A673 (cell line): ENCODE measurements around the gene CTLA4. TPM values are rescaled to one million over a fixed set of nuclear protein-coding genes. Genes with fewer than 3 reads are reported as not detected.

Experiments
- BruUV-seq: library from RNA; stranded (reverse); fragments of 400-500 nt; replicated peaks from 2 replicates; lab custom pipeline; 2021; lab: Mats Ljungman, UMichigan
- CTCF ChIA-PET: fragments of 300-600 bp; sonication (Branson Sonifier 250); formaldehyde crosslinking; loops from one replicate; lab custom pipeline; 2022; ENCODE audit warnings: antibody characterized with exemption; lab: Charles Lee
- POLR2A ChIA-PET: fragments of 300-600 bp; sonication (Branson Sonifier 250); formaldehyde crosslinking; loops from one replicate; lab custom pipeline; 2022; ENCODE audit warnings: antibody characterized with exemption; ENCODE audit not compliant: low non-redundant PET; lab: Charles Lee
- DNase-seq: peaks from one replicate; pipeline ENCODE4 v3.0.0-alpha.2; 2015; ENCODE audit warnings: low spot score
- H3K27ac ChIP-seq: fragments of 200-600 bp; sonication (generic); 2 replicates; pipeline ENCODE4 v1.5.1; 2016; ENCODE audit warnings: mixed run types, low read depth, mild to moderate bottlenecking, mixed read lengths, antibody characterized with exemption, low read length; ENCODE audit not compliant: poor library complexity, severe bottlenecking
- H3K27me3 ChIP-seq: fragments of 200-600 bp; sonication (generic); replicated peaks from 2 replicates; pipeline ENCODE4 v1.6.1; 2017; ENCODE audit warnings: mixed run types, low read depth, mild to moderate bottlenecking, mixed read lengths, antibody characterized with exemption, low read length; ENCODE audit not compliant: insufficient read depth, poor library complexity
- H3K36me3 ChIP-seq: fragments of 200-600 bp; sonication (generic); 2 replicates; pipeline ENCODE4 v1.6.1; 2016; ENCODE audit warnings: mixed run types, mild to moderate bottlenecking, mixed read lengths, antibody characterized with exemption, low read length; ENCODE audit not compliant: insufficient read depth, poor library complexity, severe bottlenecking
- H3K4me1 ChIP-seq: fragments of 200-600 bp; sonication (generic); 2 replicates; pipeline ENCODE4 v1.6.1; 2017; ENCODE audit warnings: mixed run types, mild to moderate bottlenecking, mixed read lengths, antibody characterized with exemption, low read length; ENCODE audit not compliant: insufficient read depth, poor library complexity, severe bottlenecking
- H3K4me3 ChIP-seq: fragments of 200-600 bp; sonication (generic); 2 replicates; pipeline ENCODE4 v1.5.1; 2016; ENCODE audit warnings: low read depth, mixed run types, mild to moderate bottlenecking, mixed read lengths, low read length; ENCODE audit not compliant: poor library complexity, severe bottlenecking
- H3K9me3 ChIP-seq: fragments of 200-600 bp; sonication (generic); 2 replicates; pipeline ENCODE4 v1.6.1; 2016; ENCODE audit warnings: mixed run types, low read depth, mild to moderate bottlenecking, mixed read lengths, antibody characterized with exemption, low read length; ENCODE audit not compliant: poor library complexity, severe bottlenecking
- EZH2 ChIP-seq: fragments of 200-600 bp; sonication (generic); IDR thresholded peaks from 2 replicates; pipeline ENCODE4 v1.6.1; 2017; ENCODE audit warnings: borderline replicate concordance, low read depth, mild to moderate bottlenecking, mixed read lengths, antibody characterized with exemption, low read length; ENCODE audit not compliant: poor library complexity, severe bottlenecking
- intact Hi-C: fragments of 100-400 bp; cut with micrococcal nuclease; formaldehyde crosslinking; loops from one replicate; pipeline ENCODE4 v1.10.0; 2022; ENCODE audit not compliant: unreplicated experiment
- total RNA-seq: library from RNA; stranded (reverse); gene quantifications from 2 replicates; pipeline ENCODE4 v1.2.3, GENCODE V29; 2021
- TF ChIP-seq, protein P1 (sequence below): fragments of 300-800, 200-600 bp; sonication (generic); conservative IDR thresholded peaks from 2 replicates; pipeline ENCODE4 v1.5.1; 2017; ENCODE audit warnings: low read depth, mild to moderate bottlenecking, antibody characterized with exemption, low read length, moderate library complexity, mixed read lengths

CTLA4 gene
- total RNA-seq, 1 experiment from 2014 or later, result not detected

DNA sequence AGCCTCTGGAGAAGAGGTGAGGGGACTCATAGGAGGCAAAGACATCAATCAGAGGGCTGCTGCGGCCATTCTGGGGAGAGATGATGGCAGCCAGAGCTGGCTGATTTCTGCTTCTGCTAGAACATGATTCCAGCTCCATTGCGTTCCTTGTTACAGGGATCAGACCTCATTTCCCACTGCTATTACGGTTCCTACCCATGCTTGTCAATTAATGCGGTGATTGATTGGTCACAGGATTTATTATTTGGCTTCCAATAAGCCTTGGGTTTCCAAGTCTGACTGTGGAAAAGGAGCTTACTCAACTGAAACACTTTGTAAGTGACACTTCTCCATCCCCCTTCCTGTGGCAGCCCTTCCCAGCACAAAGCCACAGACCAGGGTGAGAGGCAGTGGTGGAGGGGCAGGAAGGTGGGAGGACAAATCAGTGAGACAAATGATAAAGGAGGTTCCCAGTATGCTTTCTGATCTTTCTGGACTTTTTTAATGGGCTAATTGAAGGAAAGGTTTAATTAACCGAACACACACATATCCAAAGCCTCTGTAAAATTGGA, 26.8 kb upstream of the CTLA4 start:
- POLR2A ChIA-PET, result no interaction called here
- intact Hi-C loops, result no loop called here
- H3K4me1 ChIP-seq, result no peaks in the 10 kb centered on the region

DNA sequence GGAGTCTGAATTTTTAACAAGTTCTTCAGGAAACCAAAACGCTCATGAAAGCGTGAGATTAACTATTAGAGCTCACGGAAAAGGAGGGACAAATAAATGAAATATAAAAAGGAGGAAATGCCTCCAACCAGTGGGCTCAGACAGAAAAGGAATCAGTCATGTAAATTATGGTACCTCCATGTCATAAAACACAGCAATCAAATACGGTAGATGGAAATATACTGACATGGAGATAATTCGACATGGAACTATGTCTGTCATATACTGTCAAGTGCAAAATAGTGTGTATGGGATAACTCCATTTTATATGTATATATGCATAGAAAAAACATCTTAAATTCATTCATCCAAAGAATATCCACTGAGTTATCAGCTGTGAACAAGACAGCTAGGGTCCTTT, 25.9 kb upstream of the CTLA4 start:
- TF ChIP-seq, protein P1, sequence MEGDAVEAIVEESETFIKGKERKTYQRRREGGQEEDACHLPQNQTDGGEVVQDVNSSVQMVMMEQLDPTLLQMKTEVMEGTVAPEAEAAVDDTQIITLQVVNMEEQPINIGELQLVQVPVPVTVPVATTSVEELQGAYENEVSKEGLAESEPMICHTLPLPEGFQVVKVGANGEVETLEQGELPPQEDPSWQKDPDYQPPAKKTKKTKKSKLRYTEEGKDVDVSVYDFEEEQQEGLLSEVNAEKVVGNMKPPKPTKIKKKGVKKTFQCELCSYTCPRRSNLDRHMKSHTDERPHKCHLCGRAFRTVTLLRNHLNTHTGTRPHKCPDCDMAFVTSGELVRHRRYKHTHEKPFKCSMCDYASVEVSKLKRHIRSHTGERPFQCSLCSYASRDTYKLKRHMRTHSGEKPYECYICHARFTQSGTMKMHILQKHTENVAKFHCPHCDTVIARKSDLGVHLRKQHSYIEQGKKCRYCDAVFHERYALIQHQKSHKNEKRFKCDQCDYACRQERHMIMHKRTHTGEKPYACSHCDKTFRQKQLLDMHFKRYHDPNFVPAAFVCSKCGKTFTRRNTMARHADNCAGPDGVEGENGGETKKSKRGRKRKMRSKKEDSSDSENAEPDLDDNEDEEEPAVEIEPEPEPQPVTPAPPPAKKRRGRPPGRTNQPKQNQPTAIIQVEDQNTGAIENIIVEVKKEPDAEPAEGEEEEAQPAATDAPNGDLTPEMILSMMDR, result no peak
- TF ChIP-seq EZH2, result no peak
- BruUV-seq, result no TSS peak
- no peak for DNase-seq
- no peak overlapping the region for H3K4me3 ChIP-seq
- ChIA-PET CTCF (no interaction called here), POLR2A (no interaction called here)
- no peaks in the 10 kb centered on the region for H3K36me3 ChIP-seq
- H3K27me3 ChIP-seq, result no peaks in the 10 kb centered on the region
- no peak overlapping the region for H3K27ac ChIP-seq
- no peaks in the 10 kb centered on the region for H3K4me1 ChIP-seq
- intact Hi-C loops, result no loop called here
- no peaks in the 10 kb centered on the region for H3K9me3 ChIP-seq

More for the DNA sequence above, 26.8 kb upstream of the CTLA4 start:
- H3K36me3 ChIP-seq, result no peaks in the 10 kb centered on the region
- BruUV-seq, result no TSS peak
- H3K27me3 ChIP-seq, result no peaks in the 10 kb centered on the region
- TF ChIP-seq, protein P1, result no peak
- no peak for TF ChIP-seq EZH2
- DNase-seq, result no peak
- CTCF ChIA-PET, result no interaction called here
- no peak overlapping the region for H3K4me3 ChIP-seq
- H3K27ac ChIP-seq, result no peak overlapping the region
- no peaks in the 10 kb centered on the region for H3K9me3 ChIP-seq

- ChIA-PET POLR2A (no interaction called here), CTCF (no interaction called here)
- no peak for DNase-seq
- H3K27me3 ChIP-seq, result no peaks in the 10 kb centered on the region
- intact Hi-C loops, result no loop called here
- H3K36me3 ChIP-seq, result no peaks in the 10 kb centered on the region
- no peaks in the 10 kb centered on the region for H3K4me1 ChIP-seq
- BruUV-seq, result no TSS peak
- TF ChIP-seq EZH2, result no peak
- TF ChIP-seq, protein P1, result no peak
- H3K27ac ChIP-seq, result no peak overlapping the region
- no peak overlapping the region for H3K4me3 ChIP-seq
- no peaks in the 10 kb centered on the region for H3K9me3 ChIP-seq
Observed at GRCh38 chr2:203842373-203842772, 25.2 kb upstream of the CTLA4 start.
